Hematopoietic multipotent progenitor cell (in vitro differentiated cells): ENCODE measurements around the gene CASP9. TPM values are rescaled to one million over a fixed set of nuclear protein-coding genes. Genes with fewer than 3 reads are reported as not detected.

Source experiments
- DNase-seq, 3 donors: peaks; one replicate each; pipeline ENCODE4 v3.0.0-alpha.2; 2011 to 2015; ENCODE audit warnings: low read depth in 2 of 3, low spot score in 2 of 3
- small RNA-seq: library from RNA; depleted of rRNA; stranded (forward); fragments of <200 nt; gene quantifications from one replicate; pipeline ENCODE3, GENCODE V24; 2012
- total RNA-seq: library from RNA; depleted of rRNA; stranded (reverse); fragments of >200 nt; gene quantifications from one replicate; pipeline ENCODE4 v1.2.3, GENCODE V29; 2012

The CASP9 gene
- total RNA-seq, 1 donor, result 21.3 TPM

DNA sequence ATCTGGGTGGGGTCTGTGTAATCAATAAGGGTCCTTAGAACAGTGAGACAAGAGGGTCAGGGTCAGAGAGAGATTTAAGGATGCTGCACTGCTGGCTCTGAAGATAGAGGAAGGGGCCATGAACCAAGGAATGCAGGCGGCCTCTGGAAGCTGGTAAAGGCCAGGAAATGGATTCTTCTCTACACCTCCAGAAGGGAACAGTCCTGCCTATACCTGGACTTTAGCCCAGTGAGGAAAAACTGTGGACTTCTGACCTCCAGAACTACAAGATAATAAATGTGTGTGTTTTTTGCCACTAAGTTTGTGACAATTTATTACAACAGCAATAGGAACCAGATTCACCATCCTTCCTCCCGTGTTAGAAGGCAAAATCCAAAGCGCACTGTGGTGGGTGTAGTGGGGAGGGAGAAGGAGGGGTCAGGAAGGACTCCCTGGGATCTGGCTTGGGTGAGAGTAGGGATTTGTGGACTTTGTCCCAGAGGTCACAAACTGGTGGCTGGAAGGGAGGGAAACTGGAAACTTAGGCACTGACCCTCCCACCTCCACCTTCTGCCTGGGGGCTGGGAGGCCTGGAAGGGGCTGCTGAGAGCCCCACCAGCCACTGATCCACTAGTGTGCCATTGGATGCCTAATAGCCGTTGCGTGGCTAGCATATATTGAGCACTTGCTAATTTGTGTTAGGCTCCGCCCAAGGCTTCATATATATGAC lies 72.8 kb downstream of the CASP9 start:
- no peak for DNase-seq

- no peak for DNase-seq
These were observed 74.4 kb downstream of the CASP9 start for GRCh38 chr1:15449567-15449966.

DNA sequence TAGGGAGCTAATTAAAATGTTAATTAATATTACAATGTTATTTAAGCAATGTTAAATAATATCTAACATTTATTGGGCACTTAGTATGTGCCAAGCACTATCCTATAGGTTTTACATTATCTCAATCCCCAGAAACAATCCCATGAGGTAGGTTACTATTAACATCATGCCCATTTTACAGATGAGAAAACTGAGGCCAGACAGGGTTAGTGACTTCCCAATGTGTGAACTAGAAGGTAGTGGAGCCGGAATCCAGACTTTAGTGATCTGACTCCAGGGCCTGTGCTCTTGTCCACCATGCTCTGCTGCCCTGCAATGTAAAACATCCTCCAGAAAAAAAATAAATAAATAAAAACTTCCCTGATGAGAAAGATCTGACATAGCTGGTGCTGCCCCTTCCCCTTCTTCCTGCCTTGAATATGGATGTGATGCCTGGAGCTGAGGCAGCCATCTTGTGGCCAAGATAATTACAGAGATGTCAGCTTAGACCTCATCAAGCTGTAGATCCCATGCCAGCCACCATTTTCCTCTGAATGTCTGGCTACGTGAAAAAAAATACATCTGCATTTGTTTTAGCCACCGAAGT lies 75.0 kb downstream of the CASP9 start:
- no peak for DNase-seq

DNA sequence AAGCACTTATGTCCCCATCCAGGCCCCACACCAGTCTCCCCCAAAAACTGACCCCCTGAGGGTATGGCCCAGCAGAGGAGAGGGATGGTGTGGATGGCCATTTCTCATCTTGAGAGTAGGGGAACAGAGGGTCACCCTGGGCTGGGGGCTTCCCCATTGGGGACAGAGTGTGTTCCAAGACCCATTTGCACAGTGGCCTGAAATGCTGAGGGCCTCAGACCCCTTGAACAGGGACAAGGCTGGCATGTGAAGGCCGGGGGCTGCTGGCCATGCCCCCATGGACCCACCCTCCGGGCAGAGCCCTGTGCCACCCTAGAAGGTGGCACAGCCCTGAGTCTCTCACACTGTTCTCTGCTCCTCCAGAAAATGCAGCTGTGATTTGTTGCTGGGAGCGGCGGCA lies 77.8 kb downstream of the CASP9 start:
- DNase-seq, result no peak

- DNase-seq, result peak in 2 of 3 donors; percentile 18 to 48
These were observed 78.5 kb downstream of the CASP9 start for GRCh38 chr1:15445390-15446122.

- DNase-seq, result no peak
These were observed 79.3 kb downstream of the CASP9 start for GRCh38 chr1:15444468-15445389.

DNA sequence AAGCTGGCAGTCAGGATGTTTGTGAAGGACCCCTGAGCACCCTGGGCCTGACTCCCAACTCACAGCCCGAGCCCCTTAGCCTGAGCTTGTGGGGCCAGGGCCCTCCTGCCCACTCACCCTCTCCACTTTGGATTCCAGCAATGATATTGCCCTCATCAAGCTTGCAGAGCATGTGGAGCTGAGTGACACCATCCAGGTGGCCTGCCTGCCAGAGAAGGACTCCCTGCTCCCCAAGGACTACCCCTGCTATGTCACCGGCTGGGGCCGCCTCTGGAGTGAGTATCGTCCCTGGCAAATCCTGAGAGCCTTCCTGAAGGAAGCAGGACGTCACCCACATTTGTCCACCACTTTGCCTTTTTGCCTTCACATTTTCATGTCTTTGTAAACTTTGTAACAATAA lies 80.7 kb downstream of the CASP9 start:
- no peak for DNase-seq

GRCh38 chr1:15442759-15443158 lies 81.3 kb downstream of the CASP9 start:
- no peak for DNase-seq

DNA sequence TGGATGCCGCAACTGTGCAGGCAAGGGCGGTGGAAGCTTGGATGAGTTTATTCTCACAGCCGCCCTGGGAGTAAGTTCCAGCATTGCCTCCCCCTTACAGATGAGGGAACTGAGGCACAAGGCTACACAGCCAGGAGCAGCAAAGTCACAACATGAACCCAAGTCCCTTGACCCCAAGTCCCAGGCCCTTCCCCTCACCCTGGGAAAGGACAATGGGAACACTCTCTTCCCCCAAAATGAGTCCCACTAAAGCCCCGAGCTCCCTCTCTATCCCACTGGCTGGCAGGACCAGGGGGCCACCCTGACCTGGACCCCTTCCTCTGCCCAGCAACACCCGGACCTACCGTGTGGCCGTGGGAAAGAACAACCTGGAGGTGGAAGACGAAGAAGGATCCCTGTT lies 81.9 kb downstream of the CASP9 start:
- DNase-seq, result no peak

Small RNAs within 50 kb of the gene (small RNA-seq; reads per million reads assigned to genes)
- gene SCARNA21B, result 1.6 reads per million, percentile 57 among the genes with 10 or more reads in this experiment

Other genes starting within 250 kb of the CASP9 start
- gene EFHD2, start 114.3 kb downstream of the CASP9 start, total RNA-seq, result 55.2 TPM
- gene CTRC, start 85.8 kb downstream of the CASP9 start, total RNA-seq, result under 0.01 TPM
- not detected for gene CELA2A, start 67.5 kb downstream of the CASP9 start, total RNA-seq
- not detected for gene CELA2B, start 48.1 kb downstream of the CASP9 start, total RNA-seq
- 8.6 TPM for gene DNAJC16, start 2.6 kb upstream of the CASP9 start, total RNA-seq
- 1.1 TPM for gene AGMAT, start 60.8 kb upstream of the CASP9 start, total RNA-seq
- 15.3 TPM for gene DDI2, start 93.2 kb upstream of the CASP9 start, total RNA-seq
- gene PLEKHM2, start 160.1 kb upstream of the CASP9 start, total RNA-seq, result 63.8 TPM
- gene SLC25A34, start 212.0 kb upstream of the CASP9 start, total RNA-seq, result 1.3 TPM
- not detected for gene TMEM82, start 218.3 kb upstream of the CASP9 start, total RNA-seq
- gene FBLIM1, start 234.6 kb upstream of the CASP9 start, total RNA-seq, result 0.27 TPM